Raji (cell line): ENCODE measurements around the gene CSAD.

Experiments used
- POLR2A ChIP-seq: IDR thresholded peaks from 2 replicates; pipeline ENCODE4 v1.6.1; 2011; ENCODE audit warnings: low read depth, low read length, control low read depth; ENCODE audit not compliant: insufficient read depth

Gene CSAD

DNA sequence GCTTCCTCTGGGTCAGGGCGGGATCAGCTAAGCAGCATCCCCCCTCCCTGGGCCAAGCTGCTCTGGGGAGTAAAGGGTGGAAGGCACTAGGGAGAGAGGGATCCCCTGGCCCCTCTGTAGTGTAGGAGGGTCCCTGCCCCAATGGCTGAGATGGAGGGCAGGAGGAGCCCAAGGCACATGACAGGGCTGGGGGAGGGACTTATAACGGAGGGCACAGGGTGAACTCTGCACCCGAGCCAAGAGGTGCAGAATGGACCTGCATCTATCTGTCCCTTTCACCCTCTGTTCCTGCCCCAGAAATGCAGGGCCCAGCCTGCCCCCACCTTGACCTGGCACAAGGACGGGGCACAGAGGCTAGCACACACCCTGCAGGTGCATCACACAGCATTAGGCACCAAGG is 30.1 kb upstream of the CSAD start:
- no peak for TF ChIP-seq POLR2A

GRCh38 chr12:53208877-53209463 is 28.2 kb upstream of the CSAD start:
- peak; percentile 57 for TF ChIP-seq POLR2A

- no peak for TF ChIP-seq POLR2A
Measured at GRCh38 chr12:53208435-53208834, 27.7 kb upstream of the CSAD start.

- peak; percentile 98 for TF ChIP-seq POLR2A
Measured at GRCh38 chr12:53207042-53207441, 26.3 kb upstream of the CSAD start, which contains the start of gene ITGB7. Gene ITGB7 (minus strand): TSS chr12:53207251. CDS start chr12:53200443, 6,808 bp downstream.

DNA sequence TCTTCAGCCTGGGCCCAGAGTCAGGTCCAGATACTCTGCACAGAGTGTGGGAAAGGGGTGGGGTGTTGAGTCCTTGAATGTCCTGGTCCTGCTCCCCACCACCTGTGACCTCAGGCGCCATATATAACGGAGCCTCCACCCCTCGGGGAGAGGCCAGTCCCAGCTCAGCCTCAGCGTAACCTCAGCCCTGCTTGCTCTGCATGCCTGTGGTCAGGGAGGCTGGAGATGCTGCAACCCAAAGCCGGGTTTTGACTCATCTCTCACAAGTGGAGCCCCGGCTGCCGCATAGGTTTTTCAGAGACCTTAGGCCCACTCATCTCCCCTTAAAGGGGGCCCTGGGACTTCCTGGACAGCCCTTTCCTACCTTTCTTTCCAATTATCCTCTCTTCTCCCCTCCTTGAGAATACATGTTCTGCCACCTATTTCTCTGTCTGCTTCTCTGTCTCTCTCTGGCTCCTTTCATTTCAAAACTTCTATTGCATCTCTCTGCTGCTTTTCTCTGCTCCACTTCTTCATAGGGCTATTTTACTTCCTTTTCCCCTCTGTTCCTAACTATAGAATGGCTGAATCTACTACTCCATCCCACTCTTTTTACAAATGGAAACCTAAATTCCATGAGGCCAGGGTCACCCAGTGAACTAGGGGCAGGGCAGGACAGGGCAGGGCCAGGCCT is 25.2 kb upstream of the CSAD start:
- TF ChIP-seq POLR2A, result peak; percentile 78

- TF ChIP-seq POLR2A, result no peak
Measured at GRCh38 chr12:53204351-53204750, 23.6 kb upstream of the CSAD start.

GRCh38 chr12:53201639-53202038 is 20.9 kb upstream of the CSAD start:
- TF ChIP-seq POLR2A, result no peak

- TF ChIP-seq POLR2A, result no peak
Measured at GRCh38 chr12:53201177-53201541, 20.4 kb upstream of the CSAD start.

DNA sequence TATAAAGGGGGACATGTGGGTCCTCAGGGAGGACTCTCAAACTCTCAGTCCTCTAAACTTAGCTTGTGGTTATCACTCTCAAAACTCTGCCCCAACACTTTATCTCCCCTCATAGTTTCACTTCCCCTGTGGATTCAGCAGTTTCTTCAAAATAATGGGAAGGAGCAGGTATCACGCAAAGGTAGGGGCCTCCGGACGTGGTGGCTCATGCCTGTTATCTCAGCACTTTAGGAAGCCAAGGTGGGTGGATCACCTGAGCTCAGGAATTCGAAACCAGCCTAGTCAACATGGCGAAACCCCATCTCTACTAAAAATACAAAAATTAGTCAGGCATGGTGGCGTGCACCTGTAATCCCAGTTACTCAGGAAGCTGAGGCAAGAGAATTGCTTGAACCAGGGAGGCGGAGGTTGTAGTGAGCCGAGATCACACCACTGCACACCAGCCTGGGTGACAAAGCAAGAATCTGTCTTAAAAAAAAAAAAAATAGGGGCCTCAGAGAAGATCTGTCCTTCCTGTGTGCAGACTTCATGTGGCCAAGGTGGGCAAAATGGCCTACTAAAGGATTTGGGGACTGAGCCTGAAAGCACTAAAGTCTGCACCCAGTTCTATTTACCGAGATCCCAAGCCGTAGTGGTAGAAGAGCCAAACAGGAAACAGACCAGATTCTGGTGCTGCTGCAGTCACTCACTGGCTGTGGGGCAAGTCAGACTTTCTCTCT is 19.9 kb upstream of the CSAD start:
- TF ChIP-seq POLR2A, result 0 out of 2 replicates have a peak, but pooled peaks have one; percentile 24

- TF ChIP-seq POLR2A, result no peak
Measured at GRCh38 chr12:53200107-53200457, 19.4 kb upstream of the CSAD start.

DNA sequence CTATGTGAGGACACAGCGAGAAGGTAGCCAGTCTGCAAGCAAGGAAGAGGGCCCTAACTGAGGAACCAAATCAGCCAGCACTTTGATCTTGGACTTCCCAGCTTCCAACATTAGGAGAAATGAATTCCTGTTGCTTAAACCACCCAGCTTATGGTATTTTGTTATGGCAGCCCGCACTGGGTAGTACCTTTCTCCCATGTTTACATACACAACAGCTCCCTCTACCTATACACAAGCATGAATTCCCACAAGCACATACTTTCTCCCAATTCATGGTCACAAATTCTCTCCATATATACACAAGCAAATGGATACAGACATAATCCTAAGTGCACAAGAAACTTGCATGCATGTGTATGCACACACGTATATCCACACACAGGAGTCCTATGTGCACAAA is 19.0 kb upstream of the CSAD start:
- TF ChIP-seq POLR2A, result no peak

- no peak for TF ChIP-seq POLR2A
Measured at GRCh38 chr12:53198486-53199110, 17.9 kb upstream of the CSAD start.

GRCh38 chr12:53197011-53197640 is 16.4 kb upstream of the CSAD start:
- TF ChIP-seq POLR2A, result no peak

DNA sequence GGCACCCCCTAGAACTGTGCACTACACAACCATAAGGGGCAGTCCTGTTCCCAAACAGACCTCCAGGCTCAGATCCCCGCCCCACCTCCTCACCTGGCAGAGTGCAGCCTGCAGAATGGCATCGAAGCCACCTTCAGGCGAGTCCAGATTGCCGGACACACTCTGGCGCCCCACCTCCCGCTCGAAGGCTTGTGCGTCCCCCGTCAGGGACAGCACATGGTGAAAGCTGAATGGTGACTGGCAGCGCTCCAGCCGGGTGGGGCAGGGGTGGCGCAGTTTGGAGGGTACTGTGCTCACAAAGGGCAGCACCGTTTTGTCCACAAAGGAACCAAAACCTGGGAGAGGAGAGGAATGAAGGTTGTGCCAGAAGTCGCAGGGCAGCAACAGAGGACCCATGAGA is 15.8 kb upstream of the CSAD start:
- TF ChIP-seq POLR2A, result no peak
